Caki2 (cell line): Measurements from ENCODE around the gene CCDC85A. TPM values are rescaled to one million over a fixed set of nuclear protein-coding genes. Genes with fewer than 3 reads are reported as not detected.

Source experiments
- DNase-seq: peaks from one replicate; pipeline ENCODE4 v3.0.0-alpha.2; 2015; ENCODE audit warnings: low read depth
- in situ Hi-C: cut with HindIII; loops from 2 replicates; pipeline ENCODE4 v1.10.0; 2016; ENCODE audit warnings: low sequenced_read_pairs, low pct_unique_long_range_greater_than_20kb, mixed read lengths
- total RNA-seq: library from RNA; depleted of rRNA; stranded (reverse); fragments of >200 nt; shearing (Covaris generic); gene quantifications from 2 replicates; pipeline ENCODE4 v1.2.3, GENCODE V29; 2014; ENCODE audit warnings: low replicate concordance

Gene CCDC85A
- total RNA-seq, 1 experiment from 2014 or later = 0.54 TPM

- no peak for DNase-seq
- in situ Hi-C loops = no loop called here
These were observed 197.1 kb downstream of the CCDC85A start for GRCh38 chr2:56380861-56381260.

- in situ Hi-C loops = no loop called here
- DNase-seq = no peak
These were observed 198.7 kb downstream of the CCDC85A start for GRCh38 chr2:56382466-56382865.

- no peak for DNase-seq
- in situ Hi-C loops = no loop called here
These were observed 202.9 kb downstream of the CCDC85A start for GRCh38 chr2:56386657-56387056.

GRCh38 chr2:56390644-56391043 lies 206.9 kb downstream of the CCDC85A start:
- in situ Hi-C loops = no loop called here

GRCh38 chr2:56410140-56410539 lies 226.3 kb downstream of the CCDC85A start:
- no peak for DNase-seq
- in situ Hi-C loops = no loop called here

More at GRCh38 chr2:56390644-56391043, 206.9 kb downstream of the CCDC85A start:
- DNase-seq = no peak

- in situ Hi-C loops = no loop called here
- DNase-seq = no peak
These were observed 232.8 kb downstream of the CCDC85A start for GRCh38 chr2:56416500-56417176.
